IMR-90 (cell line): ENCODE measurements around the gene GPRC5B.

Experiments used
- CEBPB ChIP-seq: IDR thresholded peaks from 2 replicates; pipeline ENCODE4 v1.6.1; 2012; ENCODE audit warnings: low read depth, low read length, improper control_type of control experiment
- CTCF ChIP-seq: conservative IDR thresholded peaks from 2 replicates; pipeline ENCODE4 v1.5.1; 2012; ENCODE audit warnings: mild to moderate bottlenecking, low read depth, low read length, improper control_type of control experiment
- FOS ChIP-seq: fragments of 150-350 bp; IDR thresholded peaks from 2 replicates; pipeline ENCODE4 v1.6.1; 2016; ENCODE audit warnings: low read depth, low read length
- MAFK ChIP-seq: IDR thresholded peaks from 2 replicates; pipeline ENCODE4 v1.6.1; 2012; ENCODE audit warnings: low read depth, low read length, improper control_type of control experiment
- MXI1 ChIP-seq: IDR thresholded peaks from 2 replicates; pipeline ENCODE4 v1.6.1; 2012; ENCODE audit warnings: low read depth, mild to moderate bottlenecking, low read length, moderate library complexity, borderline replicate concordance
- NFE2L2 ChIP-seq: fragments of 150-350 bp; IDR thresholded peaks from 2 replicates; pipeline ENCODE4 v1.6.1; 2016; ENCODE audit warnings: low read depth, mild to moderate bottlenecking, low read length
- POLR2A ChIP-seq: IDR thresholded peaks from 2 replicates; pipeline ENCODE4 v1.6.1; 2012; ENCODE audit warnings: mild to moderate bottlenecking, low read depth, low read length
- RAD21 ChIP-seq: IDR thresholded peaks from 2 replicates; pipeline ENCODE4 v1.6.1; 2012; ENCODE audit warnings: low read length, improper control_type of control experiment
- SMC3 ChIP-seq: fragments of 150-350 bp; IDR thresholded peaks from 2 replicates; pipeline ENCODE4 v1.6.1; 2016; ENCODE audit warnings: low read depth, mild to moderate bottlenecking, antibody characterized with exemption, low read length, moderate library complexity

GRCh38 chr16:19882646-19883045, 2.0 kb downstream of the GPRC5B start:
- TF ChIP-seq CTCF (no peak), POLR2A (no peak), RAD21 (no peak), MAFK (no peak), MXI1 (no peak), SMC3 (no peak), CEBPB (no peak), NFE2L2 (no peak), FOS (no peak)
